ENCODE data around the gene NPTX2.

The NPTX2 gene

DNA sequence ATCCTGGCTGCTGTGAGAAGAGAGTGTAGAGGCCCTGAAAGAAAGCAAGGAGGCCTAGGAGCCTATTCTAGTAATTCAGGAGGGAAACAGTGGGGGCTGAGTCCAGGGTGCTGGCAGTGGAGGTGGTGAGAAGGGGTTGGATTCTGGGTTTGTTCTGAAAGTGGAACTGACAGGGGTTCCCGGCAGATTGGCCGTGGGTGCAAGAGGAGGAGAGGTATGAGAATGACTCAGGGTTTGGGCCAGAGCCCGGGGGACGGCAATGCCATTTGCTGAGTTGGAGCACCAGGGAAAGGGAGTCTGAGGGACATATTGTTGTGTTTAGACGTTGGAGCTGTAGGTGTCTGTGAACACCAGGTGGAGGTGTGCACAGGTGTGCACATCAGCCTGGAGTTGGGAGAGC is 38.5 kb downstream of the NPTX2 start:
- DNase-seq = no peak

DNA sequence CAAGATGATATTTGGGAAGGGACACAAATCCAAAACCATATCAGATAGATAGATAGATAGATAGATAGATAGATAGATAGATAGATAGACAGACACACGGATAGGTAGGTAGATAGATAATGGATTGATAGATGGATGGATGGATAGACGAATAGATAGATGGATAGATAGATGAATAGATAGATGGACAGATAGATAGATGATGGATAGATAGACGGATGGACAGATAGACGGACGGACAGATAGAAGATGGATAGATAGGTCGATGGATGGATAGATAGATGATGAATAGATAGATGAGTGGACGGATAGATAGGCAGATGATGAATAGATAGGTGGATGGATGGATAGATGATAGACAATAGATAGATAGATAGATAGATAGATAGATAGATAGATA is 39.8 kb downstream of the NPTX2 start:
- DNase-seq = no peak

DNA sequence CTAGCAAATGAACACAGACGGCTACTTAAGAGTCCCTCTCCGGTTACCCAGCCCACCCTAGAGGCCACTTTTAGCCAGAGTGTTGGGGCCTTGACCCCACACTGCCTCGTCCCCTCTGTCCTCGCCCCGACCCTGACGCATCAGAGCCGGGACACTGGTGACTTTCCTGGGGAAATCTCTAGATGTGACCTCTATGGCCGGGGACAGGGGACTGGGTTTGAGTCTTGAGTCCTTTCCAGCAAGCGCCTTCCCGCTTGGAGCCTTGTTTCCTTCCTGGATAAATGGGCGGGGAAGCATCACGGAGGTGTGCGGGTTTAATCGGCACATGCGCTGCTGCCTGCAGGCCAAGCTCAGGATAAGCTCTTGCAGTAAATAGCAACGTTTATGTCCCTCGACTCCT is 40.7 kb downstream of the NPTX2 start:
- no peak for DNase-seq

DNA sequence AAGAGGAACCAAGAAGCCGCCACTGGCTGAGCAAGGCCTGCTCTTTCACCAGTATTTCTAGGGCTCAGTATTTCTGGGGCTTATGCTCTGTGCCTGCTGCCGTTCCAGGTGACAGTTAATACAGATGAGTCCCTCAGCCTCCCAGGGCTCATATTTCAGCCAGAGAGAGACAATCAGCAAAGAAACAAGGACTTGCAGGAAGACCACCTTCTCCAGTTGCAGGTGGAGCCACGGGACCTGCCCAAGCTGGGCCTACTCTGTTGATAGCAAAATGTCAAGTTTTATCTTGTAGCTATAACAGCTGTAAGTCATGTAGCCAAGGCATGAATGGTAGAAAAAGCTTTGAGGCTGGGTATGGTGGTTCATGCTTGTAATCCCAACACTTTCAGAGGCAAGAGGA is 42.7 kb downstream of the NPTX2 start:
- no peak for DNase-seq

DNA sequence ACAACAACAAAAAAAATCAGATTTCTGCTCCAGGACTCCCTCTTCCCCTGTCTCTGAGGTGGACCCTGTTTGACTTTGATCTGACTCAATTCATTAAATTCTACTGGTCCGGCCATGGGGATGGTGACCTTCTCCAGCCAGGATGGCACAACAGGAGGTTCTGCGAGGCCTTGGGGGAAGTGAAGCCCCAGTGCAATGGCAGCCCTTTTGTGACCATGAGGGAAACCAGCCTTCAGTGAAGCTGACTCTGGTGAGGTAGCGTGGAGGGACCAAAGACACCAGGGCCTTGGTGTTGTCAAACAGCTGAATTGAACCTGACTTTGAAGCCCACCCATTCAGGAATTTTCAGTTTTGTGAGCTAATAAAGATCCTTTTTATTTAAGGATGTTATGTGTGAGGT is 44.5 kb downstream of the NPTX2 start:
- DNase-seq = no peak

DNA sequence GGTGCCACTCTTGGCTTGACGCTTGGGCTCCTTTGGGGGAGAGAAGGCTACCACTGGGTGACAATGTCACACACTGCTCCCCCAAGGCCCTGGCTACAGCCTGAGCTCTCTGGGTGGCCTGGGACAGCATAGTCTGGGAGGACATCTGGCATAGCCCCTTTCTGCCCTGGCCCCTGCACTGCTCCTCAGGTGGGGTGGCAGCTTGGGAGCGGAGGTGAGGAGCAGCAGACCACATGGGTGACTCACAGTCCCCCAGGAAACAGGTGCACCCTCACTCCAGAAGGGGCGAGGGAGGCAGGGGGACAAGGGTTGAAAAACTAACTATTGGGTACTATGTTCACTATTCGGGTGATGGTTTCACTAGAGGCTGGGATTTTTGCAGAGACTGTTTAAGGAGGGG is 45.2 kb downstream of the NPTX2 start:
- DNase-seq = no peak

DNA sequence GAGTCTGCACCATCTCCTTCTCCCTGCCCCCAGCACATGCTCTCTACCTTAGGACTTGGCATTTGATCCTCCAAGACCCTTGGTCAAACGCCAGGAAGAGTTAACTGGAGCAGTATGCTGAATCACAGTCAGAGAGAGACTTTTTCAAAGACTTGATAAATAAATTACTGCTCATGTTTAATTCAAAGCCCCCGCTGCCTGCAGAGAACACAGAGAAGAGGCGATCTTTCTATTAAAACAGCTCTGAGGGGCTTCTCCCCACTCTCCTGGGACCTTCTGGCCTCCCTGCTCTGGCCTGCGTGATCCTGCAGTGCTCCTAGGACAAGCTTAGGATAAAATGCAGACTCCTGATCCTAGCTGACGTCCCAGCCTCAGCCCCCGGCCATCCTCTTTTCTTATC is 47.8 kb downstream of the NPTX2 start:
- no peak for DNase-seq

DNA sequence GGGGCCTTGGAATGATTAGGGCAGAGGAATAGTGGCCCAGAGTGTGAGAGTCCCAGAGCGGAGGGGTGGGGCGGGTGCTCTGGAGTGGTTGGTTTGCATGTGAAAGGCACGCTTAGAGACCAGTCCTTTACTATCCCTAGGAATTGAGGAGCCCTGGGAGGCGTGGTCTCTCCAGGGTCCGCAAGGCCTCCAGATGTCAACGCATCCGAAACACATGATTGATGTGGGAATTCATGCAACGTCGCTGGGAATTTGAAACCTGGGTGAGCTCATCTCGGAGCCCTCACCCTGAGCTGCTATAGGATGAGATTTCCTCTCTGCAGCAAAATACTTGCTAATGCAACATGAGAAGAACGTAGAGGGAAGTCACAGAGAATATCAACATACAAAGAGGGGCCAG is 51.2 kb downstream of the NPTX2 start:
- no peak for DNase-seq

DNA sequence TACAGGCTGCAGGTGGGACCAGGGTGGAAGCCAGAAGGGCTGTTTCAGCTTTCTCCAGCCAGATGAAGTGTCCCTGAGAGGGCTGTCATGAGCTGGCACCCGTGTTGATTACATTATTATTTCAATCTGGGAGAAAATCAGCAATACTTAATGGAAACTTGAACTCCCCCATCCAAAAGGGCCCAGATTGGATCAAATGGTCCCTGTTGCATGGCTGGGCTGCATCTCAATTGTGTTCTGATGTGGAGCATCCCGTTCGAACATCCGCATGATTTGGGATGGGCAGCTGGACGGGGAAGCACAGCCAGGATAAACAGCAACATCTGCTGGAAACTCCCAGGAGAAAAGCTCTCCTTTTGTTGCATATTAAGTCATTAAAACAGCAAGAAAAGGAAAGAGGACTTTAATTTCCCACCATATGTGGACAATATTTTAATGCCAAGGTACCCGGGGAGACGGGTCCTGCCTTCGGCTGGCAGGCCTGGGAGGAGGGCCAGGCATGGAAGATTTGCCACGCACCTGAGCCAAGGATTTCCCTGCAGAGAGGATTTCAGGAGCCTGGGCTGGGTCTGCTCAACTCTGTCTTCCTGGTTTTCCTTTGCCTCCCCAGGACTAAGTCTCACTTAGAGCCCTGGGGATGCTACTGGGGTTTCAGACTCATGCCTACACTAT is 52.4 kb downstream of the NPTX2 start:
- no peak for DNase-seq

DNA sequence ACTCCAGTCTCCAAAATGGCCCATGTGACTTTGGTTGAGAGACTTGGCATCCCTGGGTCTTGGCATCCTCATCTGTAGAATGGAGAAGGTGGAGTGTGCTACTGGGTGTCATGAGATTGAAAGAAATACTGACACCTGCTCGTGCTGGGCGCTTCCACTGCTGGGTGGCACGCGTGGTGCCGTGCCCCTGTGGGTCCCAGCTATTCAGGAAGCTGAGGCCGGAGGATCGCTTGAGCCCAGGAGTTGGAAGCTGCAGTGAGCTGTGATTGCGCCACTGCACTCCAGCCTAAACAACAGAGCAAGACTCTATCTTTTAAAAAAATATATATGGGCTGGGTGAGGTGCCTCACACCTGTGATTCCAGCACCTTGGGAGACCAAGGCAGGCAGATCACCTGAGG is 53.1 kb downstream of the NPTX2 start:
- DNase-seq = no peak

DNA sequence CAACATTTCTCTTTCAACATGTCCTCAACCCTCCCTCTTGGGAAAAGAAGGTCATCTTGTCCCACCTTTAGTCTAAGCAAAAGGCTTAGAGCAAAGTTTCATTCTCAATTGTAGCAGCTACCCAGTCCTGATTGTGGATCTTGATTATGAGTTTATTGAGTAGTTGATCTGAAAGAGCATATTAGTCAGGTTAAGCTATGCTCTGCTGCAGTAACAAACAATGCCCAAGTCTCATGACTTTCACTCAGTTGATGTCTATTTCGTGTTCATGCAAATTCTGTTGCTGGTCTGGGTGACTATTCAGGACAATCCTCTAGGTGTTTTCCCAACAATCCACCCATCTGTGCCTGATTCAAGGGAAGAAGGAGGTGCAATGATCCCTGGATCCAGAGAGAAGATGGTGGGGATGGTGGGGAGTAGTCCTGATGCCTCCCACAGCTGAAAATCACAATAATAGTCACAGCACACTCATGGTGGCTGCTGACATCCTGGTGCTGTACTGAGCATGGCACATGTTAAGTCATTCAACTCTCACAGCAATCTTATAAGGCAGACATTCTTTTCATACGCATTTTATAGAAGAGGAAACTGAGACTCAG is 54.7 kb downstream of the NPTX2 start:
- DNase-seq = no peak

DNA sequence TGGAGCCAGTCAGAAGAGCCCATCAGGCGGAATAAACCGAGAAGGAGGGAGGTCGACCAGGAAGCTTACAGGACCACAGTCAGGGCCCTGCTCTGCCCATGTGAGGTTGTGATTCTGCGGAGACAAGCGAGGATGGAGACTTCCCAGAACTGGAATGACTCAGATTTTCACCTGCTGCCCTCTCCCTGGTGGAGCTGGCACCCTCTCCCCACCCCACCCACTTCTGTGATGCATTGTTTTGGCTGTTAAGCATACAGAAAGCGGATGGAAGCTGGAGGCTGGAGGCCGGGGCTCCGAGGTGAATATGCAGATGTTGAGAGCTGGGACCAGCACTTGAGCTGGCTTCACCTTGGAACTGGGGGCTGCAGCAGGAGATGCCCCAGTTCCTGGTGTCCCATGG is 57.4 kb downstream of the NPTX2 start:
- DNase-seq = no peak

DNA sequence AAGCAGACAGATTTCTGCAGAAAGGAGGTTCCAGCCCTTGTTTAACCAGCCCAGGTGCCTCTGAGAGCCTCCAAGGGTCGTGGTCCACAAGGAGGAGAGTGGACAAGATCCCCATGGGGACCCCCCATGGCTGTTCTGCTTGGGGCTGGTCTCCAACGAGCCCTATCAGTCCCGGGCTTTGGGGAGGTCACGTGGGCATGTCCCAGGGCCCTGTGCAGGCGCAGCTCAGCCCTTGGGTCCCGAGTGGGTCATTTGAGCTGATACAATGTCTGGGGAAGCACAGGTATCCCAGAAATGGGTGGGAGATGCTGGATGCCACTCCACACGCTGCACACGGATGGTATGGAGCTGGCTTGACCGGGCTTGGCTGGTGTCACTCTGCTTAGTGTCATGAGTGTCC is 57.8 kb downstream of the NPTX2 start:
- DNase-seq = no peak

DNA sequence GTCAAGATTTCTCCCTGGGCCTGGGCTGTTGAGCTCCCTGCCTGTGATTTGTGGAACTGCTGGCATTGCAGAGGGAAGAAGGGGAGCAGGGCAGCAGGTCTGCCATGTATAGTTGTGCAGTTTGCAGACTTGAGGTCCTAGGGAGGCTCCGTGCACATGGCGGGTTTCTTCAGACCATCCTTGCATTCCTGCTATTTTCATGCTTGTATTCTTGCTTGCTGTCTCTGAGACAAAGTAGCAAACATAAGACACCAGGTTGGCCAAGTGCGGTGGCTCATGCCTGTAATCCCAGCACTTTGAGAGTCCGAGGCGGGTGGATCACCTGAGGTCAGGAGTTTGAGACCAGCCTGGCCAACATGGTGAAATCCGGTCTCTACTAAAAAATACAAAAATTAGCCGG is 61.1 kb downstream of the NPTX2 start:
- DNase-seq = no peak

All from fibroblast of upper back skin (primary cell).